HG03175 (cell line): Measurements from ENCODE around the gene L3MBTL2.
"Not testable (repeated sequence)": the region's sequence is repeated elsewhere in the genome, so short reads cannot be mapped to it uniquely, and the experiment has no call there.

Source experiments
- ATAC-seq: cut with Tn5 transposase; IDR thresholded peaks from one replicate; pipeline ENCODE4 v1.9.1; 2021; ENCODE audit warnings: mild to moderate bottlenecking, moderate library complexity; ENCODE audit not compliant: unreplicated experiment

Gene L3MBTL2

DNA sequence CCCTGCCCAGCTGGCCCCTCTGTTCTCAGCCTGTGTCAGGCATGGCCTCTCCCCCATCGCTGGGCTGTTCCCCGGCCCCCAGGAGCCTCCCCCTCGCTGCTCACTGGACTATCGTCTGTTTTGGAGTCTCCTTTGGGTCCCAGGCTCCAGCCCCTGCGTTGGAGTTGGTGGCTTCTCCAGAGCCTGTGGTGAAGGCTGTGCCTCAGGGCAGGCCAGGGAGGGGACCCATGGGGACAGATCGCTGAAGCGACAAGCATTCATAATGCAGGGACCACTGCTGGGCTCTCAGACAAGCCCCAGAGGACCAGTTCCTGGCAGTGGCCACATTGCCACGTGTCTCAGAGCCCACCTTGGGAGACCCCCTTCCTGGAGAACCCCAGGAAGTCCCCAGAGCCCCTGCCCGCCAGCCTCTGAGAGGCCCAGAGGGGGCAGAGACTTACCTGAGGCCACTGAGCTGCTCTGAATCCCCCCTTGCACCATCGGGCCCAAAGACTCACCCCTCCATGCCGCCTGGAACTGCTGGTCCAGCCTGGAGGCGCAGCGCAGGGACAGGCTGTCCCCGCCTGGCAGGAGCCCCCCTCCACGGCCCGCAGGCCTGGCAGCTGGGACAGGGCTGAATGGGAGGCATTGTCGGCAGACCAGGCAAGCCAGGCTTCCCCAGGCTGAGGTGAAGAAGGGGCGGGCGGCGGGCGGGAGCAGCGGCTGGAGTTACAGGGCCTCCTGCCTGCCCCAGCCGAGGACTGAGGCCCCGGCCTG, 35.4 kb downstream of the L3MBTL2 start, which contains the start of gene CHADL:
TSS of gene CHADL (minus strand) at position 555 of the 756 bp plus-strand sequence. CDS start at position 505, 50 bp downstream.
- no peak for ATAC-seq

DNA sequence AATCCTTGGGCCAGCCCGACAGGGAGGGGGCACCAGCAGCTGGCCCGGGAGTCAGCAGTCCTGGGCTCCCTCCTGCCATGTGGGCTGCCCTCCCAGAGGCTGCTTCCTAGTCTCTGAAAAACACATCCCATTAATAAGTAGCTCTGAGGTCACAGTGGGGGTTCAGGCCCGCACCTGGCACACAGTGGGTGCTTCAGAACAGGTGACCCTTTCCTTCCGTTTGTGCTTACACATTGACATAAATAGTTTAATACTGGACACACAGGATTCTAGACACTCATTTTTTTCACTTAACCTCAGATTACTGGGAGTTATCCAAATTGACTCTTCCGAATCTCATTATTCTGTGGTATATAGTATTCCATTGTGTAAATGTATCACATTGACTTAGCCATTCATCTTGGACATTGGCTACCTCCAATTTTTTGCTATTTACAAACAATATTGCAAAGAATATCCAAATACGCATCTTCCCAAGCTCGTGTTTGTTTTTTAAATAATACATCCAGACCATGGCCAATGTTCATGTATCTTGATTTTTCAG, 36.1 kb downstream of the L3MBTL2 start:
- ATAC-seq = no peak

DNA sequence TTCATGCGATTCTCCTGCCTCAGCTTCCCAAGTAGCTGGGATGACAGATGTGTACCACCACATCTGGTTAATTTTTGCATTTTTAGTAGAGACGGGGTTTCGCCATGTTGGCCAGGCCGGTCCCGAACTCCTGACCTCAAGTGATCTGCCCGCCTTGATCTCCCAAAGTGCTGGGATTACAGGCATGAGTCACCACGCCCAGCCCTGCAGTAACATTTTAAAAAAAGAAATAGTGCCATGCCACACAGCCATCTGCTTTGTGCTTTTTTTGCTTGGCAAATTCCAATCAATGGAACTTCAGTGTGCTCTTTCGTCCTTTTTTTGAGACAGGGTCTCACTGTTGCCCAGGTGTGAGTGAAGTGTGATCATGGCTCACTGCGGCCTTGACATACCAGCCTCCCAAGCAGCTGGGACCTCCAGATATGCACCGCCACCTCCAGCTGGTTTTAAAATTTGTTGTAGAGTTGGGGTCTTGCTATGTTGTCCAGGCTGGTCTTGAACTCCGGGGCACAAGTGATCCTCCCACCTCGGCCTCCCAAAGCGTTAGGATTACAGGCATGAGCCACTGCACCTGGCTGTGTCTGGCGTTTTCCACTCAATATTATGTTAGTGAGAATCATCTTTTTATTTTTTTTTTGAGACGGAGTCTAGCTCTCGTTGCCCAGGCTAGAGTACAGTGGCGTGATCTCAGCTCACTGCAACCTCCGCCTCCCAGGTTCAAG, 37.4 kb downstream of the L3MBTL2 start:
- no peak for ATAC-seq

DNA sequence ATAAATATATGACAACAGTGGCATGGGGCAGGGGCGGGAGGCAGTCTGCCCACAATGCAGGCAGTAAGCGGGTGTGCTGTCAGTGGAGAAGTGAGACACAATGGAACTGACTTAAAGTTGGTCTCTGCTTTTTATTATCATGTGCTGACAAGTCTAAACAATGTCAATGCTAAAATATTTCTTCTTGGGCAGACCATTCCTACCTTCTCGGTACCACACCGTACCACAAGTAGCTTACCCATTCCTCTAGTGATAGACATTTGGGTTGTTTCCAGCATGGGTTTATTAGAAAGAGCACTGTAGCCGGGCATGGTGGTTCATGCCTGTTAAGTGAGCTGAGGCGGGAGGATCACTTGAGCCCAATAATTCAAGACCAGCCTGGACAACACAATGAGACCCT, 38.2 kb downstream of the L3MBTL2 start:
- ATAC-seq = no peak

DNA sequence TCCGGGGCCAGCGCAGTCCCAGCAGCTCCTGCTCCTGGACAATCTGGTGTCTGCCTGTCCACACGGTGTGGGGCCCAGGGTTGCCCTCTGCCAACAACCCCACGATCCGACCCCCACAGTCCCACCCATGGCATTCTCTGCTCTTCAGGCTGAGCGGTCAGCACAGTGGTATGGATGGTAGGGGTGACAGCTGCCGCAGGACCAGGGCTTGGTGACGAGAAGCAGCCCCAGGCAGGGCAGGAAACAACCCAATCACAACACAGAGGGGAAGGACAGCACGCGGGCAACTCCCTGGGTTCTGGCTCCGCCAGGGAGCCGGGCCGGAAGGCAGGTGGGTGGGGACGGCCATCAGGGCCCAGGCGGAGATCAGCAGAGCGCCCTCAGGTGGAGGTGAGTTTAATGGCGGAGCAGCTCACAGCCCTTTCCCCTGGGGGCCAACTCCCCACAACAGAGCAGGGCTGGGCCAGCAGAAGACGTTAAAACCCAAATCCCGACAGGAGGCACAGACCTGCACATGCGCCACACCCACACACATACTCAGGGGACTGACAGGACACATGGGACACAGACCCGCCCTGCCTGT, 40.9 kb downstream of the L3MBTL2 start:
- ATAC-seq = no peak

DNA sequence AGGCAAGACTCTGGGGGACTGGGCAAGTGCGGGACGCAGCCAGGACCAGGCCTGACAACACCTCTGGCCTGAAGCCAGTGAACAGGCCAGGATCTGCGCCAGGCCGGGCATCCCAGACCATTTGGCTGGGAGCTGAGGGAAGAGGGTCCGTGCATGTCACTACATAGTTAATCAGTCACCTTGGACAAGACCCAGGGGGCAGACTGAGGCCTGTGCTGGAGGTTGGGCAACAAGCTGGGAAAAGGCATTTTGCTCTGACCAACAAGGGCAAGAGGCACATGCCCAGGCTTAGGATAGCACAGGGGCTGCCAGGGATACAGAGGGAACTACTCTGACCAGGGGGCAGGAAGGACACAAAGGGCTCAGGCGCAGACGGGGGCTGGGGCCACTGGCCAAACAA, 42.6 kb downstream of the L3MBTL2 start:
- no peak for ATAC-seq

DNA sequence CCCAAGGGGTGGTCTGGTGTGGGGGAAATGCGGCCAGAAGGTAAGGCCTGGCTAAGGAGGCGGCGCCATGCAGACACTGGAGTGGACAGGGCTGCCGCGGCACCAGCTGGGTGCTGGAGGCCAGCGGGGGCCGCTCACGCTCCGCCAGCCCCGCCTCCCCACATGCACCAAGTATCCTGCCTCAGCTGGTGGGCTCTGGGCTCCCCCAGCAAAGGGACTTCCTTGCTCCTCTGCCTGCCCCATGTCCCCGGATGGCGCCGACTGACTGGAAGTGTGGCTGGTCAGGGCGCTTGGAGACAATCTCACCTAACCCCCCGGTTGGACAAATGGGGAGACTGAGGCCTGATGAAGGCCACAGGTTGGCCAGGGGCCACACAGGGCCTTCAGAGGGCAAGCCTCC, 43.2 kb downstream of the L3MBTL2 start:
- no peak for ATAC-seq

DNA sequence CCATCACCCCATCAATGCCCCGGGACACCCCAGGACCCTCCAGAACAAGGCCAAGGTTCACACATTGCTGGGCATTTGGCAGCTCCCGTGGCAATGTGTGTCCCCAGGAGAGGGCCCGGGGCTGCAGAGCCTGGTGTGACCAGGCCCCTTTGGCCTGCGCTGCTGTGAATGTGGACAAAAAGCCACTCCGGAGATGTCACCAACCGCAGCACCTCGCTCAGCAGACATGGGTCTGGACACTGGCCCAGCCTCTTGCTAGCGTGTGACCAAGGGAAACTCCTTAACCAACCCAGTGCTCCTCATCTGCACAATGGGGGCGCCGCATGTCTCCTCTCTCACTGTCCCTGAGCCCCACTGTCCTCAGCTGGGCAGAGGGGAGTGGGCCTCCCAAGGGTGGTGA, 43.6 kb downstream of the L3MBTL2 start:
- no peak for ATAC-seq

DNA sequence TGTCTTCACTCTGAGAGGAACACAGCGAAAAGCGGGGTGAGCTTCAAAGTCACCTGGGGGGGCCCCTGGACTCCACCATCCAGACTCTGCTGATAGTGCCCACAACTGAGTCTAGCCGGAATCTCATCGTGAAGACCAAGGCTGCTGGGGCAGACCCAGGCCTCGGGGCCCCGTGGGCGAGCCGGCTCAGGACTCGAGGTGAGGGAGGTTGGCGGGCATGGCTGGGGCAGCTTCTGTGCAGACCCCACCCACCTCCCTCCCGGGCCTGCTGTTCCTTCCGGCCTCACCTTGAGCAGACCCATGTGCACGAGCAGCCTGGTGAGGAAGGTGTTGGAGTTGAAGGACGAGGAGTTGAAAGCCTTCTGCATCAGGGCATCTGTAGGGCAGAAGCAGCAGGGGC, 44.3 kb downstream of the L3MBTL2 start:
- no peak for ATAC-seq

DNA sequence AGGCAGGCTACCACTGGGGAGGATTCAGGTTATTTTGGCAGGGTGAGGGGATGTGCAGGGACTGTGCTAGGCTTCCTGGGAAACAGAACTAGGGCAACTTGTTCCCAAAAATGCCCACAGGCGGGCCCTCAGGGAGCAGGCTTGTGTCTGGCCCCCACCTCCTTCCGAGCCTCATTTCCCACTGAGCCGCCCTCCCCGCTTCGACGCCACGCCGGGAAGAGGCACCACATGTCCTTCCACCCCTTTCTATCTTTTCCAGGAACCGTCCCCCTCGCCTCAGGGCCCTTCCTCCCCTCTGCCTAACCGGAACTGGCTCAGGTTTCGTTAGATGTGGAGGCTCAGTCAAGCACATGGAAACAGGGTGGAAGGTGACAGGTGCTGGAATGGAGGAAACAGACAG, 45.0 kb downstream of the L3MBTL2 start:
- ATAC-seq = no peak

DNA sequence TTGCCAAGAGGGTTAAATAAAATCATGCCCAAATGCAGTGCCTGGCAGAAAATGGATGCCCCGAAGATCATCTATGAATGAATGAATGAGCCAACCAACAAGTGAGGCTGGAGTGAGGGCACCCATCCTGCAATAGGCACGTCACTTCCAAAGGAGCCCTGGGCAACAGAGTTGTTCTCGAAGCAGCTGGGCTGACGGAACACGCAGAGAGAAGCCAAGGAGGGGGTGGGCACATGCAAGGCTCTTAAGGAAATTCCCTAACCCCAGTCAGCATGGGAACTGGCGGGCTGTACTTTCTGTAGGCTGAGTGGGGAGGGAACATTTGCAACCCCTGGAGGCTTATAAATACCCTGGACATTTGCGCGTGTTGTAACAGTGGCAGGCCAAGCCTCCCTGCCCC, 47.3 kb downstream of the L3MBTL2 start:
- ATAC-seq = no peak

DNA sequence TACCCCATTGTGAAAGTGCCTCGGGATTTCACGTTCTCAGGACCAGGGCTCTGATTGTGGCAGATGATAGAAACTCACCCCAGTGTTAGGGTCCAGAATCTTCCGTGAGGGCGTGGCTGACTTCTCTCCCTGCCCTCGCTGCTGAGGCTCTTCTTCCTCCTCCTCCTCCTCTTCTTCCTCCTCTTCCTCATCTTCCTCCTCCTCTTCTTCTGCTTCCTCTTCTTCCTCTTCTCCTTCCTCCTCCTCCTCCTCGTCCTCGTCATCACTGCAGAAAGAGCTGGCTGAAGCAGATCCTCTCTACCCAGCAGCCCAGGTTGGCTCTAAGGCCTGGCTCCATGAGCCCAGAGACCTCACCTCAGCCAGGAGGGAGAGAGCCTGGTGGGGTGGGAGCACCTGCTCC, 49.1 kb downstream of the L3MBTL2 start:
- ATAC-seq = no peak

DNA sequence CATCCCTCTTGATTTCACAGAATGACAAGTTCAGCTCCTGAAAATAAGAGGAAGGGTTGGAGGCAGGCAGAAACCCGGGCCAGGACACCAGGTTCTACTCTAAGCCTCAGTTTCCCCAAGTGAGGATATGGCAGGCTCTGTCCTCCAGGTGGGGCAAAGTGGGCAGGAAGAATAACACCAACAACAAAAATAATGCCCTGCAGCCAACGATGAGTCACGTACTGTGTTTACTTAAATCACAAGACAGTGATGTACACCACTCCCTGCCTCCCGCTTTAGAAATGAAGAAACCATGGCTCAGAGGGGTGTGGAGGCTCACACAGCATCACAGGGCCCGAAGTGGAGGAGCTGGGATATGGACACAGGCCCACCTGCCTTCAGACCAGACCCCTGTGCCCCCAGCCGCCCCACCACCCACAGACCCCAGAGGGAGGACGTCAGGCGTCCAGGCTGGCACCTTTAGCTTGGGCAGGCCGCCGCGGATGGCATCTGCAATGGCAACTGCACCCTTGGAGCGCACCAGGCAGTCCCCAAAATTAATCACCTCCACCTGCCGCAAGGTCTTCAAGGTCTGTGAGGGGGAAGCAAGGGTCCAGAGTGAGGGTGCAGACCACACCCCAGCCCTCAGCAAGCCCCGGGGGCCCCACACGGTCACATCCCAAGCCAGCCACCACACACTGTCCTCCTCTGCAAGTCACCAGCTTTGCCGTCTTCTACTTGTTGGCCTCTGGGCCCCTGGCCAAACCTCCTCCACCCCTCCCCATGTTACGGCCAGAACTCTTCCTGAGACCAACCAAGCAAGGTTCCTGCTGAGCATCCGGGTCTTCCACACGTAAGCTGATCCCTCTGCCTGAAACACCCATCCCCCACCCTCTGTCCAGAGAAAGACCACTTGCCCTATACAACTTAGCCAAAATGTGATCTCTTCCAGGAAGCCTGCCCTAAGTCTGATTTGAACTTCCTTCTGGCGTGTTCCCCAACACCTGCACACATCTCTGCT, 51.4 kb downstream of the L3MBTL2 start:
- no peak for ATAC-seq

DNA sequence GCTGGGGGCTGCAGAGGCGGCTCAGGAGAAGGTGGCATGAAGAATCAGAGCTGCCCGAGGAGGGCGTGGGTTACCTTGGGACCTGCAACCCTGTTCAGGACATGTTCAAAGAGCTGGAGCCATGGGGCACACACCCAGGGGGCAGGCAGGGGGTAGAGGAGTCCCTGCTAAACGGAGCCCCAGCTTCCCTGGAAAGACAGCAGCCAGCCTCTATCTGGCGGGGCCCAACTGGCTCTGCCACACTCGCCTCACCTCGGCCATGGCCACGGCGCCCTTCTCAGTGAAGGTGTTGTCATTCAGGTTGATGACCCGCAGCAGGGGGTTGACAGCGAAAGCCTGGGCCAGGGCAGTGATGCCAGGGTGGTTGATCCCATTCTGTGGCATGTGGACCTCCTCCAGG, 52.6 kb downstream of the L3MBTL2 start:
- ATAC-seq = no peak

DNA sequence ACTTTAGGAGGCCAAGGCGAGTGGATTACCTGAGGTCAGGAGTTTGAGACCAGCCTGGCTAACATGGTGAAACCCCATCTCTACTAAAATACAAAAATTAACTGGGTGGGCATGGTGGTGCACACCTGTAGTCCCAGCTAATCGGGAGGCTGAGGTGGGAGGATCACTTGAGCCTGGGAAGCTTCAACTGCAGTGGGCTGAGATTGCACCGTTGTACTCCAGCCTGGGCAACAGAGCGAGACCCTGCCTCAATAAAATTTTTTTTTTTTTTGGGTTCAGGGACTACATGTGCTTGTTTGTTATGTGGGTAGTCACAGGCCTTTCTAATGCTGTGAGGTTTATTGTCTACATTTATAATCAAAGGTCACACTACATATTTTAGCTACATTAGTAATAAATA, 54.6 kb downstream of the L3MBTL2 start:
- not testable (repeated sequence) for ATAC-seq

DNA sequence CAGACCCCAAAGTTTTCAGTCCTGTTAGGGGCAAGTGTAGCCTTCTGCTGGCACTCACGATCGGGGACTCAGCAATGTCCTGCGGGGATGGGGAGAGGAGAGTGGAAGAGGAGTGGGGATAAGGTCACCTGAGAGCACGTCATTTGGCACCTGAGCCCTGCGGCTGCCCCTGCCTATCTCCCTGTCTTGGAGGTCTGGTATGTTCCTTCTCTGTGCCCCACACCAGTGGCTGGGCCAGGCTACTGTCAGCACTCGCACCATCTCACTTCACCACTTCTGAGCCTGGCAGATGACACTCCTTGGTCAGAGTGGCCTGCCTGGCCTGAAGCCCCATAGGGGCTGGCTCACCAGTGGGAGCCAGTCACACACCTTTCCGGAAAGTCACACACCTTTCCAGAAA, 55.8 kb downstream of the L3MBTL2 start:
- ATAC-seq = no peak

DNA sequence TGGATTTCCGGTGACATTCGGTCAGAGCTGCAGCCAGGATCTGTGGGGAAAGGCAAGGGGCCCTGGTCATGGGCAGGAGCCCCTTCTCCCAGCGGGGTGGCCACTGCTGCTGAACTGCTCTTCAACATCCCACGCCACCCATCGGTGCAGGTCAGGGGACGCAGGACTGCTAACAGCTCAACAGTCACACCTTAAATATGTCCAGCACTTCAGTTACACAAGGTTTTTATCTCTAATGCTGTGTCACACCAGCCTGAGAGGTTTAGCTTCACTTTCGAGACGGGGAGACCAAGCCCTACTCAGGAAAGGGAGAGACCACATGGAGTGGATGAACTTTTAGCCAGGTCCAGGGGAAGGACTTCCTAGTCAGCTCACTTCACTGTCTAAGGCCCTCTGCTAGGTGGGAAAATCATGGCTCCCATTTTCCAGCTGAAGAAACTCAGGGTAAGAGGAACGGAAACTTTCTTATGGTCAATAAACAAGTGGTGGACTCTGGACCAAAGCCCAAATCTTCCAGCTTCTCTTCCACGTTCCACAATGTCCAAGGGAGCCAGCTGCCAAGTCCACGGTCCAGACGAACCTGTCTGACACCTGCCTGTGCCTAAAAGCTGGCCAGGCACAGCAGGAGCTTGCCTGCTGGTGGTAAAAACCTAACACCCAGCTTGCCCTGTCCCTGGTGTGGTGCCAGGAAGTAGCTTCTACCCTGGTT, 56.6 kb downstream of the L3MBTL2 start:
- ATAC-seq = no peak

DNA sequence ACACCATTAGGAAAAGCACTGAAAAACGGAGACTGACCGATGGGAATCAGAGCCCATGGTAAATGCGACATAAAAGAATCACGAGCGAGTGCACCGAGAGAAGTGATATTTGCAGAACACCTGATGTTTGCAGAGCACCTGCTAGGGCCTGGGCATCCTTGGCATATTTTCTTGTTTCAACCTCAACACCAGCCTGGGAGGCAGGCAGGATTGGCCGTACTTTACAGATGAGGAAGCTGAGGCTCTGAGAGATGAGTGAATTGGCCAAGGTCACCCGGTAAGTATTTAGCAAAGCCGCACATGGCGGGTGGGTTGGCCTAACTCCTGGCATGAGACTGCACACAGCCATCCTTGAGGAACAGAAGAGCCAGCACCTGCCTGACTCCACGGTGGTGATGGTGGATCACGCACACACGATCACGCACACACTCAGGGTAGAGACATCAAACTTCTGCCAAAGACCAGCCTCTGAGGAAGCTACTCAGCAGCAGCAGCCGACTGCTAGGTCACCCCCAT, 57.2 kb downstream of the L3MBTL2 start:
- no peak for ATAC-seq

DNA sequence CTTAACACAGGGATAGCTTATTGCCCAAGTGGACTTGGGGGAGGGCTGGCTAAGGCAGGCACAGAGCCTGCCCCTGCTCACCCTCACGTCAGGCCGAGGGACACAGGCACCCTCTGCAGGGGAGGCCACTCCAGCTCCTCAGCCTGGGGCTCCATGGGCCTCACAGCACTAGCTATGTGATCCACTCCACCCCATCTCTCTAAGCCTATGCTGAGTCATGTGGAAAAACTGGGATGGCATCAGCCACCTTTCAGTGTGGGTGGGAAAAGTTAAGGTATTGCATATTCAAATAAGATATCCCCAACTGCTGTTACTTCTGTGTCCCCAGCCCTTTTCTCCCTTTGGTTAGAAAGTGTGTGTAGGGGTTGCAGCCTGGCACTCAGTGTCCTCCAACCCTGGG, 58.6 kb downstream of the L3MBTL2 start:
- ATAC-seq = no peak
